Embryonic facial prominence (tissue), 1 donor: ENCODE data around the gene PDGFRB.

ENCODE experiments used
- DNase-seq: peaks from one replicate; pipeline ENCODE4 v3.0.0-alpha.2; 2016; ENCODE audit errors: extremely low spot score

Gene PDGFRB

GRCh38 chr5:150066901-150067396, 88.7 kb downstream of the PDGFRB start:
- no peak for DNase-seq

GRCh38 chr5:150066436-150066835, 89.2 kb downstream of the PDGFRB start:
- DNase-seq, result no peak

GRCh38 chr5:150065886-150066285, 89.8 kb downstream of the PDGFRB start:
- no peak for DNase-seq

- DNase-seq, result no peak
Observed at GRCh38 chr5:150065346-150065745, 90.3 kb downstream of the PDGFRB start.

- DNase-seq, result no peak
Observed at GRCh38 chr5:150064681-150065220, 90.9 kb downstream of the PDGFRB start.
